Measurements from ENCODE around the gene TMEM98.

- no peak for TF ChIP-seq CTCF (IDR thresholded peaks at IDR 0.05; ENCODE audit: insufficient read depth, low read length, poor library complexity, severe bottlenecking)
- TF ChIP-seq EZH2phosphoT487 (conservative IDR thresholded peaks at IDR 0.05; ENCODE audit: low read length), result no peak
Observed at GRCh38 chr17:32946375-32947135, 18.6 kb downstream of the TMEM98 start.
